Hepatic stellate cell (primary cell): Measurements from ENCODE around the gene CCDC85C.

ENCODE experiments used
- DNase-seq: peaks from one replicate; pipeline ENCODE4 v3.0.0; 2011; ENCODE audit warnings: low spot score

Gene CCDC85C

GRCh38 chr14:99605299-99605961, 1.4 kb upstream of the CCDC85C start:
- DNase-seq: peak; percentile 84

GRCh38 chr14:99604766-99605298, 825 bp upstream of the CCDC85C start:
- peak; percentile 66 for DNase-seq

GRCh38 chr14:99604278-99604765, 315 bp upstream of the CCDC85C start:
- peak; percentile 99 for DNase-seq

- DNase-seq: no peak
Observed at GRCh38 chr14:99602788-99603415, 1.1 kb downstream of the CCDC85C start.

- DNase-seq: no peak
Observed at GRCh38 chr14:99602054-99602787, 1.8 kb downstream of the CCDC85C start.

- no peak for DNase-seq
Observed at GRCh38 chr14:99601361-99601831, 2.6 kb downstream of the CCDC85C start.

GRCh38 chr14:99600232-99600888, 3.6 kb downstream of the CCDC85C start:
- no peak for DNase-seq

- DNase-seq: no peak
Observed at GRCh38 chr14:99599393-99599792, 4.6 kb downstream of the CCDC85C start.

GRCh38 chr14:99598774-99599173, 5.2 kb downstream of the CCDC85C start:
- DNase-seq: no peak

GRCh38 chr14:99597911-99598600, 6.0 kb downstream of the CCDC85C start:
- no peak for DNase-seq

GRCh38 chr14:99596772-99597171, 7.2 kb downstream of the CCDC85C start:
- DNase-seq: no peak

GRCh38 chr14:99596071-99596627, 7.9 kb downstream of the CCDC85C start:
- DNase-seq: no peak

GRCh38 chr14:99595524-99595923, 8.5 kb downstream of the CCDC85C start:
- DNase-seq: no peak

GRCh38 chr14:99595034-99595433, 9.0 kb downstream of the CCDC85C start:
- no peak for DNase-seq

GRCh38 chr14:99593971-99594841, 9.8 kb downstream of the CCDC85C start:
- DNase-seq: no peak

GRCh38 chr14:99592933-99593753, 10.9 kb downstream of the CCDC85C start:
- DNase-seq: no peak

GRCh38 chr14:99592394-99592793, 11.6 kb downstream of the CCDC85C start:
- no peak for DNase-seq

- DNase-seq: peak; percentile 64
Observed at GRCh38 chr14:99590746-99591555, 13.1 kb downstream of the CCDC85C start.
